WTC11 (cell line): ENCODE data around the gene CANX. TPM values are rescaled to one million over a fixed set of nuclear protein-coding genes. Genes with fewer than 3 reads are reported as not detected.

Experiments used
- ATAC-seq: fragments of 200-7000 bp; cut with Tn5 transposase; 2 replicates; pipeline ENCODE4 v1.10.0; 2021; ENCODE audit warnings: mild to moderate bottlenecking, moderate library complexity
- CTCF ChIA-PET: fragments of 300-600 bp; sonication (Branson Sonifier 250); formaldehyde crosslinking; loops from one replicate; lab custom pipeline; 2021; ENCODE audit warnings: antibody characterized with exemption; lab: Charles Lee
- POLR2A ChIA-PET: fragments of 350-600 bp; sonication (Branson Sonifier 250); formaldehyde crosslinking; loops from one replicate; lab custom pipeline; 2021; ENCODE audit warnings: antibody characterized with exemption; lab: Charles Lee
- DNase-seq: peaks from one replicate; pipeline ENCODE4 v3.0.0; 2021; ENCODE audit warnings: low spot score
- H3K27ac Mint-ChIP-seq: 2 replicates; pipeline ENCODE4 v1.8.0; 2021; ENCODE audit warnings: mixed read lengths
- H3K27me3 Mint-ChIP-seq: 2 replicates; pipeline ENCODE4 v1.8.0; 2021; ENCODE audit warnings: low read depth, mild to moderate bottlenecking, moderate library complexity, mixed read lengths
- H3K36me3 Mint-ChIP-seq: 2 replicates; pipeline ENCODE4 v1.8.0; 2021; ENCODE audit warnings: mixed read lengths
- H3K4me1 Mint-ChIP-seq: 2 replicates; pipeline ENCODE4 v1.8.0; 2022; ENCODE audit warnings: mixed read lengths
- H3K4me3 Mint-ChIP-seq: 2 replicates; pipeline ENCODE4 v1.8.0; 2021; ENCODE audit warnings: mild to moderate bottlenecking, moderate library complexity, mixed read lengths
- H3K9me3 Mint-ChIP-seq: 2 replicates; pipeline ENCODE4 v1.8.0; 2021; ENCODE audit warnings: mixed read lengths
- ELF4 ChIP-seq: sonication (generic); formaldehyde crosslinking; IDR thresholded peaks from 2 replicates; pipeline ENCODE4 v1.8.1; 2022; ENCODE audit warnings: low read depth, mild to moderate bottlenecking, moderate library complexity, missing genetic modification reagents
- MXD4 ChIP-seq: fragments of 250-450 bp; sonication (Bioruptor Pico); IDR thresholded peaks from 2 replicates; pipeline ENCODE4 v1.8.0; 2021; ENCODE audit warnings: mild to moderate bottlenecking, moderate library complexity, borderline replicate concordance
- SMAD3 ChIP-seq: sonication (generic); formaldehyde crosslinking; IDR thresholded peaks from 2 replicates; pipeline ENCODE4 v1.8.0; 2022; ENCODE audit warnings: missing genetic modification reagents, mild to moderate bottlenecking, borderline replicate concordance
- TCF7 ChIP-seq: sonication (generic); formaldehyde crosslinking; IDR thresholded peaks from 2 replicates; pipeline ENCODE4 v1.8.0; 2022; ENCODE audit warnings: mild to moderate bottlenecking, low read depth, missing genetic modification reagents, moderate library complexity
- TEAD1 ChIP-seq: sonication (generic); formaldehyde crosslinking; IDR thresholded peaks from 2 replicates; pipeline ENCODE4 v1.8.0; 2022; ENCODE audit warnings: mild to moderate bottlenecking, missing genetic modification reagents
- total RNA-seq: library from RNA; stranded (reverse); gene quantifications from 3 replicates; pipeline ENCODE4 v1.2.3, GENCODE V29; 2021
- TF ChIP-seq, protein P1 (sequence below): sonication (generic); formaldehyde crosslinking; IDR thresholded peaks from 2 replicates; pipeline ENCODE4 v1.8.0; 2023; ENCODE audit warnings: missing genetic modification reagents, mild to moderate bottlenecking, borderline replicate concordance
- TF ChIP-seq, protein P2 (sequence below): sonication (generic); formaldehyde crosslinking; IDR thresholded peaks from 2 replicates; pipeline ENCODE4 v1.8.0; 2022; ENCODE audit warnings: mild to moderate bottlenecking, missing genetic modification reagents
- TF ChIP-seq, protein P3 (sequence below): sonication (generic); formaldehyde crosslinking; IDR thresholded peaks from 2 replicates; pipeline ENCODE4 v1.8.1; 2023; ENCODE audit warnings: mild to moderate bottlenecking, missing genetic modification reagents, borderline replicate concordance
- TF ChIP-seq, protein P4 (sequence below): sonication (generic); formaldehyde crosslinking; IDR thresholded peaks from 2 replicates; pipeline ENCODE4 v1.8.1; 2023; ENCODE audit warnings: mild to moderate bottlenecking, moderate library complexity, missing genetic modification reagents
- TF ChIP-seq, protein P5 (sequence below): sonication (generic); formaldehyde crosslinking; IDR thresholded peaks from 2 replicates; pipeline ENCODE4 v1.8.0; 2023; ENCODE audit warnings: mild to moderate bottlenecking, missing genetic modification reagents
- TF ChIP-seq, protein P6 (sequence below): fragments of 200-600 bp; IDR thresholded peaks from 2 replicates; pipeline ENCODE4 v1.8.0; 2022; ENCODE audit warnings: antibody characterized with exemption
- TF ChIP-seq, protein P7 (sequence below): sonication (generic); formaldehyde crosslinking; IDR thresholded peaks from 2 replicates; pipeline ENCODE4 v1.8.0; 2022; ENCODE audit warnings: missing genetic modification reagents

Gene CANX
- total RNA-seq, 1 experiment from 2014 or later, result 611 TPM

DNA sequence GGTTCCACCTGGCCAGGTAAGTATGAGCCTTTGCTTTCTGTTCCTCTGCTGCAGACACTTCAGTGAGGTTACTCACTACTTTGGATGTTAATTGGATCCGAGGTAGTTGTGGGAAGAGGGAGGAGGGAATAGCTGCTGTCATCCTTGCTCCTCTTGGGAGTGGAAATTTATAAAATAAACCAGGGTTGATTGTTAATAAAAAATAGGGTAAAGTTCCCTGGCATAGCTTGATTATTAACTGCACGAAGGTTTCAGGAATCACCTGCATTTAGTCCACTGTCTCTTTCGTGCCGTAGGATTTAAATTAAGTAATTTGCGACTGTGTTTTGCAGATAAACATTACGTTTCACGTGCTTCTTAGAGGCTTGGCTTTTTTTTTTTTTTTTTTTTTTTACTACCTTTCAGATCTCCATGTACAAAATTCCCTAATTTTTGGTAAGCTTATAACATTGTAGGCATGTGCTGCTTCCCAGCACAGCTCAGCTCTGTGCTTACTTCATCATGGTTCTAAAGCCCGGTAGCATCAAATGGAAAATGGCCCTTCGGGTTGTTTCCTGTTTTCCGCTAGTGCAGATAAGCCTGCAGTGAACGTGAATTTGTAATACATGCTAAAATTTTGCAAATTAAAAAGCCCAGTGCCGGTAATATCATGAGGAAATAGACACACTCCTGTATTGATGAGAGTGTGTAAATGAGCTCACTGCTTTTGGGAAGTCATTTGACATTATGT, 68.1 kb downstream of the CANX start:
- no peak for ATAC-seq
- ChIA-PET POLR2A (no interaction called here), CTCF (interaction anchor here (0.7 kb wide), 2 partner anchors 28 to 1090 kb away, joined by 3 to 5 read pairs; no protein-coding TSS in a partner anchor)
- Mint-ChIP-seq H3K4me3 (no peak overlapping the region), H3K27ac (peak overlapping the region; percentile 79), H3K27me3 (no peaks in the 10 kb centered on the region), H3K4me1 (peaks cover 23% of the 10 kb centered on the region), H3K36me3 (peaks cover 51% of the 10 kb centered on the region), H3K9me3 (no peaks in the 10 kb centered on the region)
- DNase-seq, result no peak
- TF ChIP-seq, protein P1, sequence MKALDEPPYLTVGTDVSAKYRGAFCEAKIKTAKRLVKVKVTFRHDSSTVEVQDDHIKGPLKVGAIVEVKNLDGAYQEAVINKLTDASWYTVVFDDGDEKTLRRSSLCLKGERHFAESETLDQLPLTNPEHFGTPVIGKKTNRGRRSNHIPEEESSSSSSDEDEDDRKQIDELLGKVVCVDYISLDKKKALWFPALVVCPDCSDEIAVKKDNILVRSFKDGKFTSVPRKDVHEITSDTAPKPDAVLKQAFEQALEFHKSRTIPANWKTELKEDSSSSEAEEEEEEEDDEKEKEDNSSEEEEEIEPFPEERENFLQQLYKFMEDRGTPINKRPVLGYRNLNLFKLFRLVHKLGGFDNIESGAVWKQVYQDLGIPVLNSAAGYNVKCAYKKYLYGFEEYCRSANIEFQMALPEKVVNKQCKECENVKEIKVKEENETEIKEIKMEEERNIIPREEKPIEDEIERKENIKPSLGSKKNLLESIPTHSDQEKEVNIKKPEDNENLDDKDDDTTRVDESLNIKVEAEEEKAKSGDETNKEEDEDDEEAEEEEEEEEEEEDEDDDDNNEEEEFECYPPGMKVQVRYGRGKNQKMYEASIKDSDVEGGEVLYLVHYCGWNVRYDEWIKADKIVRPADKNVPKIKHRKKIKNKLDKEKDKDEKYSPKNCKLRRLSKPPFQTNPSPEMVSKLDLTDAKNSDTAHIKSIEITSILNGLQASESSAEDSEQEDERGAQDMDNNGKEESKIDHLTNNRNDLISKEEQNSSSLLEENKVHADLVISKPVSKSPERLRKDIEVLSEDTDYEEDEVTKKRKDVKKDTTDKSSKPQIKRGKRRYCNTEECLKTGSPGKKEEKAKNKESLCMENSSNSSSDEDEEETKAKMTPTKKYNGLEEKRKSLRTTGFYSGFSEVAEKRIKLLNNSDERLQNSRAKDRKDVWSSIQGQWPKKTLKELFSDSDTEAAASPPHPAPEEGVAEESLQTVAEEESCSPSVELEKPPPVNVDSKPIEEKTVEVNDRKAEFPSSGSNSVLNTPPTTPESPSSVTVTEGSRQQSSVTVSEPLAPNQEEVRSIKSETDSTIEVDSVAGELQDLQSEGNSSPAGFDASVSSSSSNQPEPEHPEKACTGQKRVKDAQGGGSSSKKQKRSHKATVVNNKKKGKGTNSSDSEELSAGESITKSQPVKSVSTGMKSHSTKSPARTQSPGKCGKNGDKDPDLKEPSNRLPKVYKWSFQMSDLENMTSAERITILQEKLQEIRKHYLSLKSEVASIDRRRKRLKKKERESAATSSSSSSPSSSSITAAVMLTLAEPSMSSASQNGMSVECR (CRISPR knock-in tag), result no peak
- no peak for TF ChIP-seq SMAD3

DNA sequence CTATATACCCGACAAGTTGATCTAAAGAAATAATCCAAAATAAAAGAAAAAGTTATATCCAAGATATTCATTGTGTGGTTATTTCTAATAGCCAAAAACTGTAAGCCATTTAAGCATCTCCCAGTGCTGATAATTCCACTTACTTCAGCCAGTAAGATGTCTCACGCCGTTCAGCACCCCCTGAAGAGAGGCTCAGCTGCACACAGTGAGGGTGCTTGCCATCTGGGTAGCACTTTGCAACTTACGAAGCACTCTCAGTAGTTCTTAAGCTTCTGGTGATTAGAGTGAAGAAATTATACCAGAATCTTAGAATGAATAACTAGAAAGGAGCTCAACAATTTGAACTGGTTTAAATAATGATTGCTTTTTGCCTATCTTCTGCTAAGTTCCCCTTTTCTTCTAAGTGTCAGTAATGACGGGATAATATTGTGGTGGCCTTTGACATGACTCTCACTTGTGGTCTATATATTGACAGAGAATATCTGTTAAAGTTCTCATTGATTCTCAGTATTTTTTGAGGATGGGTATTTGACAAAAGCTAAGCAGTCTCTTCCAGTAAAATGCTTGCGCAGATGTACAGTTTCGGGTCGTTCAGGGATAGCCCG, 68.8 kb downstream of the CANX start:
- DNase-seq (no peak), ATAC-seq (no peak)
- Mint-ChIP-seq H3K9me3 (no peaks in the 10 kb centered on the region), H3K4me3 (no peak overlapping the region), H3K27me3 (no peaks in the 10 kb centered on the region), H3K36me3 (peaks cover 58% of the 10 kb centered on the region), H3K4me1 (peaks cover 16% of the 10 kb centered on the region), H3K27ac (peak overlapping the region; percentile 14; the same call in 1 of the 2 replicates)
- ChIA-PET POLR2A (no interaction called here), CTCF (no interaction called here)
- TF ChIP-seq, protein P2, sequence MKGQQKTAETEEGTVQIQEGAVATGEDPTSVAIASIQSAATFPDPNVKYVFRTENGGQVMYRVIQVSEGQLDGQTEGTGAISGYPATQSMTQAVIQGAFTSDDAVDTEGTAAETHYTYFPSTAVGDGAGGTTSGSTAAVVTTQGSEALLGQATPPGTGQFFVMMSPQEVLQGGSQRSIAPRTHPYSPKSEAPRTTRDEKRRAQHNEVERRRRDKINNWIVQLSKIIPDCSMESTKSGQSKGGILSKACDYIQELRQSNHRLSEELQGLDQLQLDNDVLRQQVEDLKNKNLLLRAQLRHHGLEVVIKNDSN (CRISPR knock-in tag), result no peak
- TF ChIP-seq, protein P3, sequence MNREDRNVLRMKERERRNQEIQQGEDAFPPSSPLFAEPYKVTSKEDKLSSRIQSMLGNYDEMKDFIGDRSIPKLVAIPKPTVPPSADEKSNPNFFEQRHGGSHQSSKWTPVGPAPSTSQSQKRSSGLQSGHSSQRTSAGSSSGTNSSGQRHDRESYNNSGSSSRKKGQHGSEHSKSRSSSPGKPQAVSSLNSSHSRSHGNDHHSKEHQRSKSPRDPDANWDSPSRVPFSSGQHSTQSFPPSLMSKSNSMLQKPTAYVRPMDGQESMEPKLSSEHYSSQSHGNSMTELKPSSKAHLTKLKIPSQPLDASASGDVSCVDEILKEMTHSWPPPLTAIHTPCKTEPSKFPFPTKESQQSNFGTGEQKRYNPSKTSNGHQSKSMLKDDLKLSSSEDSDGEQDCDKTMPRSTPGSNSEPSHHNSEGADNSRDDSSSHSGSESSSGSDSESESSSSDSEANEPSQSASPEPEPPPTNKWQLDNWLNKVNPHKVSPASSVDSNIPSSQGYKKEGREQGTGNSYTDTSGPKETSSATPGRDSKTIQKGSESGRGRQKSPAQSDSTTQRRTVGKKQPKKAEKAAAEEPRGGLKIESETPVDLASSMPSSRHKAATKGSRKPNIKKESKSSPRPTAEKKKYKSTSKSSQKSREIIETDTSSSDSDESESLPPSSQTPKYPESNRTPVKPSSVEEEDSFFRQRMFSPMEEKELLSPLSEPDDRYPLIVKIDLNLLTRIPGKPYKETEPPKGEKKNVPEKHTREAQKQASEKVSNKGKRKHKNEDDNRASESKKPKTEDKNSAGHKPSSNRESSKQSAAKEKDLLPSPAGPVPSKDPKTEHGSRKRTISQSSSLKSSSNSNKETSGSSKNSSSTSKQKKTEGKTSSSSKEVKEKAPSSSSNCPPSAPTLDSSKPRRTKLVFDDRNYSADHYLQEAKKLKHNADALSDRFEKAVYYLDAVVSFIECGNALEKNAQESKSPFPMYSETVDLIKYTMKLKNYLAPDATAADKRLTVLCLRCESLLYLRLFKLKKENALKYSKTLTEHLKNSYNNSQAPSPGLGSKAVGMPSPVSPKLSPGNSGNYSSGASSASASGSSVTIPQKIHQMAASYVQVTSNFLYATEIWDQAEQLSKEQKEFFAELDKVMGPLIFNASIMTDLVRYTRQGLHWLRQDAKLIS, result no peak
- TF ChIP-seq, protein P4, sequence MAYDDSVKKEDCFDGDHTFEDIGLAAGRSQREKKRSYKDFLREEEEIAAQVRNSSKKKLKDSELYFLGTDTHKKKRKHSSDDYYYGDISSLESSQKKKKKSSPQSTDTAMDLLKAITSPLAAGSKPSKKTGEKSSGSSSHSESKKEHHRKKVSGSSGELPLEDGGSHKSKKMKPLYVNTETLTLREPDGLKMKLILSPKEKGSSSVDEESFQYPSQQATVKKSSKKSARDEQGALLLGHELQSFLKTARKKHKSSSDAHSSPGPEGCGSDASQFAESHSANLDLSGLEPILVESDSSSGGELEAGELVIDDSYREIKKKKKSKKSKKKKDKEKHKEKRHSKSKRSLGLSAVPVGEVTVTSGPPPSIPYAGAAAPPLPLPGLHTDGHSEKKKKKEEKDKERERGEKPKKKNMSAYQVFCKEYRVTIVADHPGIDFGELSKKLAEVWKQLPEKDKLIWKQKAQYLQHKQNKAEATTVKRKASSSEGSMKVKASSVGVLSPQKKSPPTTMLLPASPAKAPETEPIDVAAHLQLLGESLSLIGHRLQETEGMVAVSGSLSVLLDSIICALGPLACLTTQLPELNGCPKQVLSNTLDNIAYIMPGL (CRISPR knock-in tag), result no peak
- TF ChIP-seq ELF4 (CRISPR knock-in tag) (no peak), TCF7 (CRISPR knock-in tag) (no peak), MXD4 (CRISPR knock-in tag) (no peak), TEAD1 (CRISPR knock-in tag) (no peak)
- TF ChIP-seq, protein P5, sequence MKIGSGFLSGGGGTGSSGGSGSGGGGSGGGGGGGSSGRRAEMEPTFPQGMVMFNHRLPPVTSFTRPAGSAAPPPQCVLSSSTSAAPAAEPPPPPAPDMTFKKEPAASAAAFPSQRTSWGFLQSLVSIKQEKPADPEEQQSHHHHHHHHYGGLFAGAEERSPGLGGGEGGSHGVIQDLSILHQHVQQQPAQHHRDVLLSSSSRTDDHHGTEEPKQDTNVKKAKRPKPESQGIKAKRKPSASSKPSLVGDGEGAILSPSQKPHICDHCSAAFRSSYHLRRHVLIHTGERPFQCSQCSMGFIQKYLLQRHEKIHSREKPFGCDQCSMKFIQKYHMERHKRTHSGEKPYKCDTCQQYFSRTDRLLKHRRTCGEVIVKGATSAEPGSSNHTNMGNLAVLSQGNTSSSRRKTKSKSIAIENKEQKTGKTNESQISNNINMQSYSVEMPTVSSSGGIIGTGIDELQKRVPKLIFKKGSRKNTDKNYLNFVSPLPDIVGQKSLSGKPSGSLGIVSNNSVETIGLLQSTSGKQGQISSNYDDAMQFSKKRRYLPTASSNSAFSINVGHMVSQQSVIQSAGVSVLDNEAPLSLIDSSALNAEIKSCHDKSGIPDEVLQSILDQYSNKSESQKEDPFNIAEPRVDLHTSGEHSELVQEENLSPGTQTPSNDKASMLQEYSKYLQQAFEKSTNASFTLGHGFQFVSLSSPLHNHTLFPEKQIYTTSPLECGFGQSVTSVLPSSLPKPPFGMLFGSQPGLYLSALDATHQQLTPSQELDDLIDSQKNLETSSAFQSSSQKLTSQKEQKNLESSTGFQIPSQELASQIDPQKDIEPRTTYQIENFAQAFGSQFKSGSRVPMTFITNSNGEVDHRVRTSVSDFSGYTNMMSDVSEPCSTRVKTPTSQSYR (CRISPR knock-in tag), result no peak
- TF ChIP-seq, protein P6, sequence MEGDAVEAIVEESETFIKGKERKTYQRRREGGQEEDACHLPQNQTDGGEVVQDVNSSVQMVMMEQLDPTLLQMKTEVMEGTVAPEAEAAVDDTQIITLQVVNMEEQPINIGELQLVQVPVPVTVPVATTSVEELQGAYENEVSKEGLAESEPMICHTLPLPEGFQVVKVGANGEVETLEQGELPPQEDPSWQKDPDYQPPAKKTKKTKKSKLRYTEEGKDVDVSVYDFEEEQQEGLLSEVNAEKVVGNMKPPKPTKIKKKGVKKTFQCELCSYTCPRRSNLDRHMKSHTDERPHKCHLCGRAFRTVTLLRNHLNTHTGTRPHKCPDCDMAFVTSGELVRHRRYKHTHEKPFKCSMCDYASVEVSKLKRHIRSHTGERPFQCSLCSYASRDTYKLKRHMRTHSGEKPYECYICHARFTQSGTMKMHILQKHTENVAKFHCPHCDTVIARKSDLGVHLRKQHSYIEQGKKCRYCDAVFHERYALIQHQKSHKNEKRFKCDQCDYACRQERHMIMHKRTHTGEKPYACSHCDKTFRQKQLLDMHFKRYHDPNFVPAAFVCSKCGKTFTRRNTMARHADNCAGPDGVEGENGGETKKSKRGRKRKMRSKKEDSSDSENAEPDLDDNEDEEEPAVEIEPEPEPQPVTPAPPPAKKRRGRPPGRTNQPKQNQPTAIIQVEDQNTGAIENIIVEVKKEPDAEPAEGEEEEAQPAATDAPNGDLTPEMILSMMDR, result no peak
- TF ChIP-seq, protein P7, sequence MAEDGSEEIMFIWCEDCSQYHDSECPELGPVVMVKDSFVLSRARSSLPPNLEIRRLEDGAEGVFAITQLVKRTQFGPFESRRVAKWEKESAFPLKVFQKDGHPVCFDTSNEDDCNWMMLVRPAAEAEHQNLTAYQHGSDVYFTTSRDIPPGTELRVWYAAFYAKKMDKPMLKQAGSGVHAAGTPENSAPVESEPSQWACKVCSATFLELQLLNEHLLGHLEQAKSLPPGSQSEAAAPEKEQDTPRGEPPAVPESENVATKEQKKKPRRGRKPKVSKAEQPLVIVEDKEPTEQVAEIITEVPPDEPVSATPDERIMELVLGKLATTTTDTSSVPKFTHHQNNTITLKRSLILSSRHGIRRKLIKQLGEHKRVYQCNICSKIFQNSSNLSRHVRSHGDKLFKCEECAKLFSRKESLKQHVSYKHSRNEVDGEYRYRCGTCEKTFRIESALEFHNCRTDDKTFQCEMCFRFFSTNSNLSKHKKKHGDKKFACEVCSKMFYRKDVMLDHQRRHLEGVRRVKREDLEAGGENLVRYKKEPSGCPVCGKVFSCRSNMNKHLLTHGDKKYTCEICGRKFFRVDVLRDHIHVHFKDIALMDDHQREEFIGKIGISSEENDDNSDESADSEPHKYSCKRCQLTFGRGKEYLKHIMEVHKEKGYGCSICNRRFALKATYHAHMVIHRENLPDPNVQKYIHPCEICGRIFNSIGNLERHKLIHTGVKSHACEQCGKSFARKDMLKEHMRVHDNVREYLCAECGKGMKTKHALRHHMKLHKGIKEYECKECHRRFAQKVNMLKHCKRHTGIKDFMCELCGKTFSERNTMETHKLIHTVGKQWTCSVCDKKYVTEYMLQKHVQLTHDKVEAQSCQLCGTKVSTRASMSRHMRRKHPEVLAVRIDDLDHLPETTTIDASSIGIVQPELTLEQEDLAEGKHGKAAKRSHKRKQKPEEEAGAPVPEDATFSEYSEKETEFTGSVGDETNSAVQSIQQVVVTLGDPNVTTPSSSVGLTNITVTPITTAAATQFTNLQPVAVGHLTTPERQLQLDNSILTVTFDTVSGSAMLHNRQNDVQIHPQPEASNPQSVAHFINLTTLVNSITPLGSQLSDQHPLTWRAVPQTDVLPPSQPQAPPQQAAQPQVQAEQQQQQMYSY (CRISPR knock-in tag), result no peak
